NCI-H146 treated with DMSO at 0.1 percent for 48 hours (cell line): ENCODE data around the gene KIF16B.
A peak's percentile ranks its signal among the peaks of the same experiment; 100 is the strongest.

Experiments
- DNase-seq: peaks from one replicate; lab custom pipeline; 2025; ENCODE audit not compliant: unreplicated experiment; lab: John Stamatoyannopoulos, UW

The KIF16B gene, protein sequence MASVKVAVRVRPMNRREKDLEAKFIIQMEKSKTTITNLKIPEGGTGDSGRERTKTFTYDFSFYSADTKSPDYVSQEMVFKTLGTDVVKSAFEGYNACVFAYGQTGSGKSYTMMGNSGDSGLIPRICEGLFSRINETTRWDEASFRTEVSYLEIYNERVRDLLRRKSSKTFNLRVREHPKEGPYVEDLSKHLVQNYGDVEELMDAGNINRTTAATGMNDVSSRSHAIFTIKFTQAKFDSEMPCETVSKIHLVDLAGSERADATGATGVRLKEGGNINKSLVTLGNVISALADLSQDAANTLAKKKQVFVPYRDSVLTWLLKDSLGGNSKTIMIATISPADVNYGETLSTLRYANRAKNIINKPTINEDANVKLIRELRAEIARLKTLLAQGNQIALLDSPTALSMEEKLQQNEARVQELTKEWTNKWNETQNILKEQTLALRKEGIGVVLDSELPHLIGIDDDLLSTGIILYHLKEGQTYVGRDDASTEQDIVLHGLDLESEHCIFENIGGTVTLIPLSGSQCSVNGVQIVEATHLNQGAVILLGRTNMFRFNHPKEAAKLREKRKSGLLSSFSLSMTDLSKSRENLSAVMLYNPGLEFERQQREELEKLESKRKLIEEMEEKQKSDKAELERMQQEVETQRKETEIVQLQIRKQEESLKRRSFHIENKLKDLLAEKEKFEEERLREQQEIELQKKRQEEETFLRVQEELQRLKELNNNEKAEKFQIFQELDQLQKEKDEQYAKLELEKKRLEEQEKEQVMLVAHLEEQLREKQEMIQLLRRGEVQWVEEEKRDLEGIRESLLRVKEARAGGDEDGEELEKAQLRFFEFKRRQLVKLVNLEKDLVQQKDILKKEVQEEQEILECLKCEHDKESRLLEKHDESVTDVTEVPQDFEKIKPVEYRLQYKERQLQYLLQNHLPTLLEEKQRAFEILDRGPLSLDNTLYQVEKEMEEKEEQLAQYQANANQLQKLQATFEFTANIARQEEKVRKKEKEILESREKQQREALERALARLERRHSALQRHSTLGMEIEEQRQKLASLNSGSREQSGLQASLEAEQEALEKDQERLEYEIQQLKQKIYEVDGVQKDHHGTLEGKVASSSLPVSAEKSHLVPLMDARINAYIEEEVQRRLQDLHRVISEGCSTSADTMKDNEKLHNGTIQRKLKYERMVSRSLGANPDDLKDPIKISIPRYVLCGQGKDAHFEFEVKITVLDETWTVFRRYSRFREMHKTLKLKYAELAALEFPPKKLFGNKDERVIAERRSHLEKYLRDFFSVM (N-terminal part only)

DNA sequence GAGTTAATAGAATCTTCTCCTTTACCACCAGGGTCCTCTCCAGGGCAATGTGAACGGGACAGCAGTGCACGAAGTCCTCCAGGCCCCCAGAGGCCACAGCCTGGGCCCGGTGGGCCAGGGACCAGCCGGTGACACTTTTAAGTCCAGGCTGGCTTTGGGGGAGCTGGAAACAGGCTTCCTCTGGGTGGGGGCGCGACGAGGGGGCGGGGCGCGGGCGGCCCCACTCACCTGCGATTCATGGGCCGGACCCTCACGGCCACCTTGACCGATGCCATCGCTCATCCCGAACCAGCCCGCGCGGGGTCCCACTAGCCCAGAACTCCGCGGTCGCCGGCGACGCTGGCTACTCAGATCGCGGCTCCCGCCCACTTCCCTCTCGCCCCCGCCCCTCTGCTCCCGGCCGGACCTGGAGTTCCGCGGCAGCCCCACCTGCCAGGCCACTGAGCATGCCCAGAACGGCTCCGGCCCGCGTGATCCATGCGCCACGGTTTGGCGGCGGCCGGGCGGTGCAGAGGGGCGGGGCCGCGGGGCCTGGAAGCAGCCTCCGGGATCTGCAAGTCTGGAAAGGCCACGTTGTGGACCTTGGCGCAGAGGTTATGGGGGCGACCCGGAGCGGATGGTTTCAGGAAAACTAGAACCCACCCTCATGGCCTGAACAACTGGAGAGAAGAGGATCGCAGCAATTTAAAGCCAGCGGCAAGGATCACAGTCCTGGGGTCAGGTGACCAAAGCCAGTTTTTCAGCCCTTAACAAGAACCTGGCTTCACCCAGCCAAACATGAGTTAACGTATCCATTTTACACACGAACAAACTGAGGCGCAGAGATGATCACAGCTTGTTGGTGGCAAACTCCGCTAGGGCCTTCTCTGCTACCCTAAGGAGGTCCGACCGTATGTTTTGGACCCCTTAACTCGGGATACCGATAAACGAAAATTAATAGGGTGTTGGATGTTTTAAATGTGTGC is at the start of gene KIF16B:
KIF16B (minus strand) TSS at position 448 of the 965 bp plus-strand sequence; CDS start at position 275, 173 bp downstream.
- DNase-seq, result peak; percentile 30

DNA sequence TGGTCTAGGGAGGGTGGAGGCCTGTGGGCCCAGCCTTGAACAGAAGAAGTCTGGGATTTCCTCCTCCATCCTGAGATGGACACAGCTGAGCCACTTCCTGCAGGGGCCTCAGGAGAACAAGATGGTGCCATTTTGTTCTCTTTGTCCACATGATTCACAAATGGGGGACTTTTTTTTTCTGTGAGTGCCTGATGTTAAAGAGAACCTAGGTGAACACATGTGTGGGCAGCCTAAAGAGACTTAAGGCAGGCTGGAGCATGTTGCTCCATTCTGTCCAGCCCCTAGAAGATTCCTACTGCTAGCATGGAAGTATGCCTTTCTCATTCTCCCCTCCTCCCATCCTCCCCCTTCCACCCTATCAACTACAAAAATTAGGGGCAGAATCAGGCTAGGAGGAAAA is 49.3 kb upstream of the KIF16B start:
- DNase-seq, result no peak

DNA sequence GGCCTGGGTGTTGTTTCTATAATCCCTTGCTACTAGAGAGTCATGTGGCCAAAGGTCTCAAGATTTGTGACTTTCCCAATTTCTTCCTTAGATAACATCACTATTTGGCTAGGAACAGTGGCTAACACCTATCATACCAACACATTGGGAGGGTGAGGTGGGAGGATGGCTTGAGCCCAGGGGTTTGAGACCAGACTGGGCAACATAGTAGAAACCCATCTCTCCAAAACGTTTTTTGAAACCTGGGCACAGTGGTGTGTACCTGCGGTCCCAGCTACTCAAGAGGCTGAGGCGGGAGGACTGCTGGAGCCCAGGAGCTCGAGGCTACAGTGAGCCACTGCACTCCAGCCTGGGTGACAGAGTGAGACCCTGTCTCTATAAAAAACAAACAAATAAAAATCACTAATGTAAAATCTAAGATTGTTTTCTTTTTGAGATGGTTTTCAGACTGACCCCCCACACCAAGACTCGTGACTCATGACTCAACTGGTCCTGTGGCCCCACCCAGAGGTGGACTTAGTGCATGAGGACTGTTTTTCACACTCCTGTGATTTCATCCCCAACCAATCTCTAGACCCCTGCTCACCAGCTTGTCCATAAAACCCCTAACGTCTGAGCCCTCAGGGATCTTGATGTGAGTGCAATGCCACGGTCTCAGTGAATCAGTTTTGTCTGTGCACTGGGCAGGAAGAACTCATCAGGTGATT is 48.3 kb upstream of the KIF16B start:
- DNase-seq, result no peak

DNA sequence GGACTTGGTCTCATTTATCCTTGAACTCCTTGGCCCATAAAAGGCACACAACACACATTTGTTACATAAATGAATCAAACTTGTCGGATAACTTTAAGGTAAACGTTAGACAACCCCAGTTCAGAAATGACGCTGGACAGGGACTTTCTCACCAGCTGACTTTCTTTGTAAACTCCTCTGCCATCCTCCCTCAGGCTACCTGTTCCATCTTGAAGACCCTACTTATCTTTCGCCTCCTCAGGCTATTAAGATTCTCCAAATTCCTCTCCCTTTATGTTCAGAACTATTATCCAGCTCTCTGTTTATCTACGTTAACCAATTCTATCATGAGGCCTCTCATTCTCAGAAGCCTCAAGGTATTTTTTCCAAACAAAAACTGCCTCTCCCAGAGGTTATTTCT is 47.7 kb upstream of the KIF16B start:
- DNase-seq, result no peak

DNA sequence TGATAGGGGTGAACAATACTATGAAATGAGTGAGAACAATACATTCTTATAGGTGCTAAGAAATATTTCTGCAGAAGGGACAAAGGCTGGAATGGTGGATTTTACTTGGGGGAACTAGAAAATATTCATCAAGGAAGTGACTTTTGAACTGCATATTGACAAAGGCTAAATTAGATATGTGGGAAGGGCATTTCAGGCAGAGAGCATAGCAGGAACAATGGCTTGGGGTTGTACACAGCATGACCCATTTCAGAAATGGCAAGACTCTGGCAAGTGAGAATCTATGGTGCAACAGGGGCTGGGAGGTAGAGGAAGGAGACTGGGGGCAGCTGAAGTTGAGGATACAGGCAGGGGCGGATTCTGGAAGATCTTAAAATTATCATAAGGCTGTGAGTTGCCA is 46.7 kb upstream of the KIF16B start:
- DNase-seq, result no peak

DNA sequence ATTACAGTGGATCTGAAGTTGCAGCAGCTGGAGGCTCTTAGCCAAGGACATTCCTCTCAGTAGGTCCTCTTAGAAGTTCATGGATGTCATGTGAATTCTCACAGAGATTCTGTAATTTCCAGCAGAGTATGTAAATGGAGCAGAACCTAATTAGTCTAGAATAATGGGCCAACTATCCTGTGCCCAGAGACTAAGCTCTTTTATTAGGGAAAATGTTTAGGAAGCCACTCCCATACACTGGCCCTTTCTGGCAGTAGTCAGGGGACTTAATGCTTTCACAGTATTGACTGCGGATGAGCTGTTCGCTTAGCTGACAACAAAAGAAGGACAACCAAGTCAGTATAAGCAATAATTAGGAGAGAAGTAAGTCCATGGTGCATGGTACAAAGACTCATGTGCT is 43.8 kb upstream of the KIF16B start:
- no peak for DNase-seq

DNA sequence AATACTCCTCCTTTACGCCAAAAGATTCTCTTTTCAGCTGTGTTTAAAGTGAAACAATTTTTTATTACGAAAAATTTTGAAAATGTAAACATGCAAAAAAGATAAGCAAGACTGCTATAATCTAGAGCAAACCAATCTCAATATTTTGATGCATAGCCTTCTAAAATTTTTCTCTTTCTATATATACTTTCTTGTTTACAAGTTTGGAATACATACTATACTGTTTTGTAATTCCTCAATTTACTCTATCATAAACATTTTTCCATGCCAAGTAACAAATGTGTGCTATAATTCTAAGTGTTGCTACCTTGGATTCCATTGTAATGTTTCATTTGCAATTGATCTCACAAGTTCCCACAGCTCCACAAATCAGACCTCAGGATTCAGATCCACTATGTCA is 43.1 kb upstream of the KIF16B start:
- DNase-seq, result no peak

DNA sequence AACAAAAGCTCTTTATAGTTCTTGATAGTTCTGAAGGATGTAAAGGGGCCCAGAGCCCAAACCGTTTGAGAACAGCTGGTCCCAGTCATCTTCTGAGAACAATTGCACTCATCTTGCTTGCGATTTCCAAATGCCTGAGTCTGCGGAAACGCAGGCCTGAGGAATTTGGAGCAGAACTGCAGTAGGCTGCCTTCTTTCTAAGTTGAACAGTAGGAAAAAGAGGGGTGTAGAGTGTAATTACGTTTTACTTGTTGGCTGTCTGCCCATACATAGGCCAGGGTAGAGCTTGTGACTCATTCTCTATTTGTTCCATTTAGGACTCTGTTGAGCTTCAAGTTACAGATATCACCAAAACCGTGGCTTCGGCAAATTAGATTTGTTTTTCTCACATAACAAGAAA is 42.0 kb upstream of the KIF16B start:
- no peak for DNase-seq

DNA sequence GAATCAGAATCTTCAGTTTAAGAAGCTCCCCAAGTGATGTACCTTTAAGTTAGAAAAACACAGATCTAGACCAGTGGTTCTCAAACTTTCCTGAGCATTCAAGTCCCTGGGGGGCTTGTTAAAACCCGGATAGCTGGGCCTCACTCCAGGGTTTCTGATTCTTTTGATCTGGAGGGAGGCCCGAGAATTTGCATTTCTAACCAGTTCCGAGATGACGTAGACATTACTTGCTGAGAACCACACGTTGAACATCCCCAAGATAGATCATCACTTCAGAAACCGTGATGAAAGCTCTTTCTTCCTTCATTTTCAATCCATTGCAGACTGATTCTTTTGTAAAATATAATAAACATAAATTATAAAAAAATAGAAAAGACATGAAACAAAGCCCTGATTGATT is 40.7 kb upstream of the KIF16B start:
- DNase-seq, result no peak

DNA sequence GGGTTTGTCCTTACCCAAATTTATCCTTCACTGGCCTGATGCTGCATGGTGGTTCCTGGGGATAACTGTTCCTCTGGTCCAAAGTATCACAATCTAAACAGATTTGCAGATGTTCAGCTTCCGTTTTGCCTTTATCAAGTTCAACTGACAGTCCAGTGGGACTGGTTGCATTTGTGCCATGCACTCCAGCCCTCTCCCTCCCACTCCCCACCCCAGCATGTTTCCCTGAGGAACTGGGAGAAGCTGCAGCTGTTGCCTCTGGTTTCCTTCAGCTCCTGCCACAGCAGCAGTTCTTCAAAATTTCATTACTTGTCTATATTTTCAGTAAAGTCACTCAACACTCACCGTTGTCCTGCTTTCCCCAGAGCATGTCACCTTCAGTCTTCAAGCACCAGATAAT is 39.5 kb upstream of the KIF16B start:
- DNase-seq, result no peak

DNA sequence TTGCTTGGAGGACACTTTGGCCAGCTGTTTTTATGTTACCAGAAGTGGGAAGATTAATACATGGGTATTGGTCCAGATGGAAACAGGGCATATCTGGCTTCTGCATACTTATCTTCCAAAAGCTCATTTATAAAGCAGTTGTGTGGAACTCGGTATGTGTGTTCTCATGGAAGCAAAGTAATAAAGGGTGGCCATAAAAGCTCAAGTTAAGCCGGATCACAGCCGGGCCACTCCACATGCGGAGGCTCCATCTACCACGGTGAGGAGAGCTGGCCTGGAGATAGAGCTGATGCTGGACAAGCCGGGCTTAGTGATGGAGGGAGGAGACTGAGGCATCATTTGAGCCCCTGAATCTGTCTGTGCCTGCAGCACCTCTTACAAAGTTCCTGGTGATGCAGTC is 38.6 kb upstream of the KIF16B start:
- no peak for DNase-seq

DNA sequence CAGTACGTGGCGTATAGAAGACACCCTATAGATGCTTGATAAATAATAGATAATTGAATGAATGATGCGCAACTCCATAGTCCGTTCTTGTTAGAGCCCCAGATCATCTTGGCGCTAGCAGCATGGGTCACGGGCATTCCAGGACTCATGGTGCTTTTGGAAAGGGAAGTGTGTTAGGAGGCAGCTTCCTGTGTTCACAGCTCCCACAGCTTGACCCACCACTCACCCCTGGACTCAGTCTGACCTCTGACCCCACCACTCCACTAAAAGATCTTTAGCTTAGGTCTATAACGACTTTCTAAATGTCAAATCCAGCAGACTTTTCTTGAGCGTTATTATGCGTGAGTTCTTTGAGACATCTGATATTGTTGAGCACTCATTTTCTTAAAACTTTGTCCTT is 35.8 kb upstream of the KIF16B start:
- no peak for DNase-seq

DNA sequence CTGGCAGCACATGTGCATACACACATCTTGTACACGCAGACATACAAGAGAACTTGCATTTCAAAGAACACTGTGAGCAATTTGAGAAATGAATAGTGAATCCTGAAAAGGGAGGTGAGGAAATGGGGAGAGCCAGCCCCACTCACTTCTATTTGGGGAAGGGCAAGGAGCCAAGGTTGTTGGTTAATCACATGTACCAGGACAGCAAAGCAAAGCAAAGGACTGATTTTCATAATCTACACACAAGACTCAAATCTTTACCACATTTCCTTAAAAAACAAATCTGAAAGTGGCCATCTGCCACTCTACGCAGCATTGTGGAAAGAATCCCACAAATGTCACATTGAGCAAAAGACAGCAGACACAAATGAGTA is 35.0 kb upstream of the KIF16B start:
- no peak for DNase-seq

DNA sequence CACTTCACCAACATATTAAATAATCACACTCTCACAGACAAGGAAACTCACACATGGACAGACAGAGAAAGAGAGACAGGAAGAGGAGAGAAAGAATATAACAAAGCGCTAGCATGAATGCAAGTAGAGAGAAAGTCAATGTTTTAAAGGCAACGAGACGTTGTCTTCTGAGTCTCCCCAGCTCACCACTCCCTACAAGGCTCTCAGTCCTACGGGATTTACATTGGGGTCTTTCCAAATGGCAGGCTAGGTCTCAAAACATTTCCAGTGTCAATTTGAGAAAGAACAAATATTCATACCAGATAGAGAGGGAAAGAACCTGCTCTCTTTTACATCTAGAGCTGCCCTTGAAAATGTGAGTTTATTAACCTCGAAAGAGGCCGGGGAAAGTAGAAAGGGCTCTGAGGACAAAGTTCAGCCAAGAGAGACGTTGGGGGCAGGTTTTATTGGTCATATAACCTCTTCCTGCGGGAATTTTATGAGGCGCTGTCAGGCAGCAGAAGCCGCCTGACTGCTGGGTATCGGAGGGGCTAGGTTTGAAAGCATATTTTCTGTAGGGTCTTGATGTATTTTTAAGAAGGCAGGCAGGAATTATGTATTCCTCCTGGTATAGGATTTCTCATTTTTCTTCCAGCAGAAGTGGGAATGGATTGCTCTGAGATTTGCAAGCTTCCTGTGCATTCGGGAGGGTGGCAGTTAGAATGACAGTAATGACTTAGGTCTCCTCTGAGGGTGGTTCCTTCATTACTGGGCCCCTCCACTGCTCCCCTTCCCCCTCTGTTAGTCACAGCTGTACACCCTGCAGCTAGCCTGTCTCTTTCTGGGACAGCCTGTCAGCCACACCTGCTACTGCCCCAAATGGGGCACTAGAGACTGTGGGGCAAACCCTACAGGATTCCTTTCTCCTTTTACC is 34.4 kb upstream of the KIF16B start:
- DNase-seq, result no peak

DNA sequence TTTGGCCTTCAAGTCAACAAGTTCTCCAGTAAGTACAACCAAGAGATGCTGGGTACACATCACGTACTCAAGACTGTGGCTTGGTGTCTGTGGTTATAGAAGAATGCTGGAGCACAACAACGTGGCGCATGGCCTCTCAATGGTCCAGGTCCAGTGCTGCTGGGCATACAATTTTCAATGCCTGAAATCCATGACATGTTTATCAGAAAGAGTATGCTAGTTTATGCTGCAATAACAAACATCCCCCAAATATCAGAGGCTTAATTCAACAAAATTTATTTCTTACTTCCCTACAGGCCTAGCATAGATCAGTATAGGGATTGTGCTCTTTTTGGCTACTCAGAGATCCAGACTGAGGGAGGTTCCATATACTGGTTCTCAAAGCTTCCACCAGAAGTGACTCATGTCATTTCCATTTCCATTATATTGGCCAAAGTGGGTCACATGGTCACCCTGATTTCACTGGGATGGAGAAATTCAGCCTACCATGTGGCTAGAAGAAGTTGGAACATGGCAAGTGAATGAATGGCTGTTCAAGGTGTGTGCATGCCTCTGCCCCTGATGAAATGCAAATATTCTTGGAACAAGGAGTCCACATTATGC is 33.3 kb upstream of the KIF16B start:
- DNase-seq, result no peak

DNA sequence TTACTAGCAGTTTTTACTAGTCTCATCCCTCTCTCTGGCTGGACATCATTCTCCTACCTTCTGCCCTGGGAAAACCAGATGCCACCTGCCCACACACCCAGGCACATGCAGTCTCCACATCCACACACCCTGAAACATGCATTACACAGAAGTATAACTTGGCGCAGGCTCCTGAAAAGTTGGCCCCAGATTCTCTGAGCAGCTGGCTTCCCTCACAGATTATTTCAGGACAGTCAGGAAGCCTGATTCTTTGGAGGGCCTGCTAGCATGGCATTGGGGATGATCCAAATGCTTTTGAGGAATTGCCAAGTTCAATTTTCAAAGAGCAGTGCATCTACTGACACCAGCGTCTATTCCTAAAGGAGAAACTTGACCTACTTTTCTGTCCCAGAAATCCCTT is 27.8 kb upstream of the KIF16B start:
- DNase-seq, result no peak

DNA sequence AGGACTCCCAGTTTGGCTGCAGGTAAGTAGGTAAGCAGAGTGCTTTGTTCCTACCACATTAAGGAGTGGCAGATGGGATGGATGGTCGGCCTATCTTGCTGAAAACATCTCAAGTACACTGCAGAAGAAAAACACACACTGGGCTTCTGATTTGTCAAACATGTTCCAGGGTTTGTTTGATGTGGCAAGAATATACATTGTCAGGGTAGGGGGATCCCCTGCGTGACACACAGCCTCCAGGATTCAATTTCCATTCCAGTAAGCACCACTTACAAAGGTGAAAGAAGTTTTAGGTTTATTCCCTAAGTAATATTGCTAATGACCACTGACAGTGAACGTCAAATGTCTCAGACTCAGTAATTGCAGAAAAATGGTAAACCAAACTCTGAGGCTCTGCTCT is 26.0 kb upstream of the KIF16B start:
- DNase-seq, result no peak

DNA sequence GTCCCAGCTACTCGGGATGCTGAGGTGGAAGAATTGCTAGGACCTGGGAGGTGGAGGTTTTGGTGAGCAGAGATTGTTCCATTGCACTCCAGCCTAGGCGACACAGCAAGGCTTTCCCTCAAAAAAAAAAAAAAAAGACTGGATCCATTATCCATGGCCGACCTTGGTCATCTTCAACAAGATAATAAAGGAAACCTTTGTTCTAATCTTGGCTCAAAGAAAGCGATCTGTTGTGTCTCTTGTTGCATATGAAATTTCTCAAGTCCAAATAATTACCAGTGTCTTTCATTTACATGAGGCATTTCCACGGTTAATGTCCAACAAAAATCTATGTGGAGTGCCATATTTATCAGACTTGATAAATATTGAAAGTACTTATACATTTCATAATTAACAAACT is 23.7 kb upstream of the KIF16B start:
- DNase-seq, result no peak
